NT2/D1 (cell line): ENCODE measurements around the gene CKAP5.

Source experiments
- DNase-seq: peaks from one replicate; pipeline ENCODE4 v3.0.0-alpha.2; 2011; ENCODE audit warnings: low read depth, low spot score
- H3K27me3 ChIP-seq: 2 replicates; pipeline ENCODE4 v1.6.0; 2011; ENCODE audit warnings: mild to moderate bottlenecking; ENCODE audit not compliant: insufficient read length, insufficient read depth
- H3K36me3 ChIP-seq: 2 replicates; pipeline ENCODE4 v1.6.1; 2011; ENCODE audit warnings: mild to moderate bottlenecking, low read length, mixed read lengths; ENCODE audit not compliant: insufficient read depth, insufficient read length
- H3K4me1 ChIP-seq: 2 replicates; pipeline ENCODE4 v1.5.1; 2011; ENCODE audit not compliant: insufficient read depth, insufficient read length
- H3K4me3 ChIP-seq: 2 replicates; pipeline ENCODE4 v1.5.1; 2011; ENCODE audit warnings: low read depth; ENCODE audit not compliant: insufficient read length
- H3K9ac ChIP-seq: 2 replicates; pipeline ENCODE4 v1.6.0; 2011; ENCODE audit warnings: low read depth; ENCODE audit not compliant: insufficient read length
- H3K9me3 ChIP-seq: 2 replicates; pipeline ENCODE4 v1.5.1; 2011; ENCODE audit warnings: mild to moderate bottlenecking, low read length; ENCODE audit not compliant: insufficient read depth
- SUZ12 ChIP-seq: IDR thresholded peaks from 2 replicates; pipeline ENCODE4 v1.6.1; 2011; ENCODE audit not compliant: insufficient read length, insufficient read depth; ENCODE audit errors: extremely low read depth
- YY1 ChIP-seq: IDR thresholded peaks from 2 replicates; pipeline ENCODE4 v1.6.1; 2011; ENCODE audit not compliant: insufficient read length, insufficient read depth
- ZNF274 ChIP-seq: IDR thresholded peaks from 2 replicates; pipeline ENCODE4 v1.6.1; 2011; ENCODE audit warnings: mild to moderate bottlenecking, low read depth, low read length

Gene CKAP5

GRCh38 chr11:46728659-46729040 lies 117.4 kb downstream of the CKAP5 start:
- Histone ChIP-seq H3K4me1 (peaks cover 16% of the 10 kb centered on the region), H3K9me3 (no peaks in the 10 kb centered on the region), H3K9ac (no peak overlapping the region), H3K36me3 (no peaks in the 10 kb centered on the region), H3K27me3 (no peaks in the 10 kb centered on the region), H3K4me3 (no peak overlapping the region)
- no peak for DNase-seq
- TF ChIP-seq ZNF274 (no peak), SUZ12 (no peak), YY1 (no peak)

- DNase-seq: no peak
- H3K4me1 ChIP-seq: peaks cover 16% of the 10 kb centered on the region
These were observed 118.0 kb downstream of the CKAP5 start for GRCh38 chr11:46727952-46728658.

DNA sequence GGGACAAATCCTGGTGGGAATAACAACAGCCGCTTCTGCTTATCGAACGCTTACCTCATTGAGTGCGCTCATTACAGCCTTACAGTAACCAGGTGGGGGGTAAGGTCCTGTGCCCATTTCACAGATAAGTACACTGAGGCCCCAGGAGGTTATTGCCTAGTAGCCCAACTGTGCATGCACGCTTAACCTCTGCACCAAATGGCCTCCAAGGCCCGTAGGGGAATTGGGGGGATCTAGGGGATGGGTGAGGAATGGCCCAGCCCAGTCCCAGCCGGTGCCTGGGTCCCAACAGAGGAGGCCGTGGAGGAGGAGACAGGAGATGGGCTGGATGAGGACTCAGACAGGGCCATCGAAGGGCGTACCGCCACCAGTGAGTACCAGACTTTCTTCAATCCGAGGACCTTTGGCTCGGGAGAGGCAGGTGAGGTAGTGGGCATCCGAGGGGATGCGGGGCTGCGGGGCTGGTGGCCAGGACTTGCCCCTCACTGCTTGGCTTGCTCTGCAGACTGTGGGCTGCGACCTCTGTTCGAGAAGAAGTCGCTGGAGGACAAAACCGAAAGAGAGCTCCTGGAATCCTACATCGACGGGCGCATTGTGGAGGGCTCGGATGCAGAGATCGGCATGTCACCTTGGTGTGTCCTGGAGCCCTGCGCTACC lies 119.7 kb downstream of the CKAP5 start:
- H3K9me3 ChIP-seq: no peaks in the 10 kb centered on the region
- TF ChIP-seq SUZ12 (no peak), ZNF274 (no peak), YY1 (no peak)
- no peak overlapping the region for H3K4me3 ChIP-seq
- DNase-seq: no peak
- no peaks in the 10 kb centered on the region for H3K27me3 ChIP-seq
- peak overlapping the region; percentile 13 for H3K9ac ChIP-seq
- peaks cover 16% of the 10 kb centered on the region for H3K4me1 ChIP-seq
- H3K36me3 ChIP-seq: no peaks in the 10 kb centered on the region

More at GRCh38 chr11:46727952-46728658, 118.0 kb downstream of the CKAP5 start:
- Histone ChIP-seq H3K36me3 (no peaks in the 10 kb centered on the region), H3K27me3 (no peaks in the 10 kb centered on the region), H3K4me3 (no peak overlapping the region), H3K9me3 (no peaks in the 10 kb centered on the region), H3K9ac (no peak overlapping the region)
- TF ChIP-seq ZNF274 (no peak), SUZ12 (no peak), YY1 (no peak)

GRCh38 chr11:46725338-46726205 lies 120.5 kb downstream of the CKAP5 start:
- no peak for DNase-seq
- peaks cover 16% of the 10 kb centered on the region for H3K4me1 ChIP-seq
- TF ChIP-seq SUZ12 (no peak), ZNF274 (no peak), YY1 (no peak)

DNA sequence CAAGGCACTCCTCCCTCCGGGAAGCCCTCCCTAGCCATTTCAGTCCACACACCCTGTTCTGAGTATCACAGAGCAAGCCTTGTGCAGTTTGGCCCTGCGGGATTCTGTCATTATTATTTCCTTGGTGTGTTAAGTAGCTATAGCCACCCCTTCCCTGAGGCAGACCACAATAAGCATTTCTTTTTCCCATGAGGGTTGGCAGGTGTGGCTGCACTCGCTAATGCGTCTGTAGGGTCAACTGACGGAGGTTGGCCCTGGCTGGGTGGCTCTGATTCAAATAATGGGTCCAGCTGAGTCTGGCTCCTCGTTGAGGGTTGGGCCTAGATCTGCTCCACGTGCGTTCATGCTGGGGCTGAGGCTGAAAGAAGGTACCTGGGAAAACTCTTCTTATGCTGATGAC lies 122.0 kb downstream of the CKAP5 start:
- DNase-seq: no peak
- Histone ChIP-seq H3K4me1 (peaks cover 22% of the 10 kb centered on the region), H3K36me3 (no peaks in the 10 kb centered on the region), H3K27me3 (no peaks in the 10 kb centered on the region), H3K4me3 (no peak overlapping the region), H3K9me3 (no peaks in the 10 kb centered on the region), H3K9ac (peak overlapping the region; percentile 13)
- TF ChIP-seq SUZ12: no peak
- no peak for TF ChIP-seq ZNF274
- no peak for TF ChIP-seq YY1

More at GRCh38 chr11:46725338-46726205, 120.5 kb downstream of the CKAP5 start:
- no peaks in the 10 kb centered on the region for H3K9me3 ChIP-seq
- H3K36me3 ChIP-seq: no peaks in the 10 kb centered on the region
- peak overlapping the region; percentile 34 for H3K9ac ChIP-seq
- H3K27me3 ChIP-seq: no peaks in the 10 kb centered on the region
- no peak overlapping the region for H3K4me3 ChIP-seq

- DNase-seq: no peak
- Histone ChIP-seq H3K9ac (no peak overlapping the region), H3K36me3 (no peaks in the 10 kb centered on the region), H3K9me3 (no peaks in the 10 kb centered on the region), H3K4me1 (peaks cover 24% of the 10 kb centered on the region), H3K4me3 (no peak overlapping the region), H3K27me3 (no peaks in the 10 kb centered on the region)
- TF ChIP-seq ZNF274 (no peak), YY1 (no peak), SUZ12 (no peak)
These were observed 122.8 kb downstream of the CKAP5 start for GRCh38 chr11:46723359-46723680.

GRCh38 chr11:46722566-46723358 lies 123.3 kb downstream of the CKAP5 start:
- peaks cover 27% of the 10 kb centered on the region for H3K4me1 ChIP-seq
- DNase-seq: no peak
- H3K27me3 ChIP-seq: no peaks in the 10 kb centered on the region
- no peaks in the 10 kb centered on the region for H3K9me3 ChIP-seq
- H3K4me3 ChIP-seq: no peak overlapping the region
- H3K9ac ChIP-seq: no peak overlapping the region
- no peak for TF ChIP-seq YY1
- TF ChIP-seq SUZ12: no peak
- TF ChIP-seq ZNF274: no peak
- H3K36me3 ChIP-seq: no peaks in the 10 kb centered on the region
